ENCODE data around the gene SPARC. TPM values are rescaled to one million over a fixed set of nuclear protein-coding genes. Genes with fewer than 3 reads are reported as not detected.

Gene SPARC
- total and polyA plus RNA-seq, 2 donors (not counting 1 experiment from before 2014, with no cell fraction given): 0.45 TPM; not detected in 1

DNA sequence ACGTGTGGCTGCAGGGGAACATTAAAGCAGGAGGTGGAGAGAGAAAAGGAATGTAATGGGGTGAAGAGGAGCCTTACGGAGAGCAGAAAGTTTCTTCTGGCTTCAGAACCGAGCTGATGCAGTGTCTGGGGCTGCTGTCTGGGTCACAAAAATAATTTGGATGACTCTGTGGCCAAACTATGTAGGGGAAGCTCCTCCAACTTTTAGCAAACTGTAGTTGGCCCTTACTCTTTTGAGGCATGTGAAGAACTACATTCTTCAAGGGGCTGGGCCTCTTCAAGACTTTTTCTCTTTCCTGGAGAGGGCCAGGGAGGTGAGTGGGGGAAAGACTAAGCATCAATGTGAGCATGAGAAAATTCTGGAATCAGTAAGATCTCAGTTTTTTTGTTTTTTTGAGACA is 31.9 kb upstream of the SPARC start:
- Mint-ChIP-seq H3K27ac (no peak overlapping the region), H3K27me3 (peaks cover 3% of the 10 kb centered on the region), H3K4me1 (peaks cover 34% of the 10 kb centered on the region), H3K9me3 (ENCODE audit: insufficient read depth) (no peaks in the 10 kb centered on the region), H3K4me3 (no peak overlapping the region)
- Histone ChIP-seq H3K79me2 (ENCODE audit: control insufficient read depth, insufficient read depth, low read length) (no peaks in the 10 kb centered on the region), H3K4me3 (ENCODE audit: control extremely low read depth in 1 of 5, extremely low read depth in 1 of 5, insufficient read depth in 1 of 5, low read depth in 2 of 5, low read length in 4 of 5) (no peak overlapping the region), H3K4me2 (replicated peaks; ENCODE audit: low read depth, low read length, poor library complexity, severe bottlenecking) (no peak overlapping the region), H4K20me1 (ENCODE audit: control insufficient read depth, insufficient read depth, low read length, poor library complexity, severe bottlenecking) (no peaks in the 10 kb centered on the region), H3K27ac (ENCODE audit: low read length in 2 of 2) (no peak overlapping the region), H2AFZ (ENCODE audit: insufficient read depth, low read depth, low read length, poor library complexity, severe bottlenecking) (no peak overlapping the region), H3K9ac (ENCODE audit: low read length) (no peak overlapping the region), H3K36me3 (replicated peaks in 1 of 2; ENCODE audit: control extremely low read depth in 1 of 2, control insufficient read depth in 1 of 2, extremely low read depth in 1 of 2, insufficient read depth in 2 of 2, low read length in 1 of 2) (no peaks in the 10 kb centered on the region), H3K4me1 (ENCODE audit: control insufficient read depth in 2 of 2, insufficient read depth in 2 of 2, low read length in 2 of 2) (peaks cover 27% of the 10 kb centered on the region in 2 donors), H3K27me3 (replicated peaks in 1 of 4; ENCODE audit: control extremely low read depth in 1 of 4, control insufficient read depth in 3 of 4, insufficient read depth in 4 of 4, low read length in 3 of 4) (no peaks in the 10 kb centered on the region), H3K9me3 (ENCODE audit: control extremely low read depth in 1 of 3, control insufficient read depth in 2 of 3, insufficient read depth in 1 of 3, low read length in 2 of 3) (no peaks in the 10 kb centered on the region)
- ChIA-PET CTCF (interaction anchor here (4.4 kb wide), 1 partner anchor 21 kb away, joined by 29 read pairs; no protein-coding TSS in a partner anchor), POLR2A (no interaction called here)
- TF ChIP-seq, protein P1, sequence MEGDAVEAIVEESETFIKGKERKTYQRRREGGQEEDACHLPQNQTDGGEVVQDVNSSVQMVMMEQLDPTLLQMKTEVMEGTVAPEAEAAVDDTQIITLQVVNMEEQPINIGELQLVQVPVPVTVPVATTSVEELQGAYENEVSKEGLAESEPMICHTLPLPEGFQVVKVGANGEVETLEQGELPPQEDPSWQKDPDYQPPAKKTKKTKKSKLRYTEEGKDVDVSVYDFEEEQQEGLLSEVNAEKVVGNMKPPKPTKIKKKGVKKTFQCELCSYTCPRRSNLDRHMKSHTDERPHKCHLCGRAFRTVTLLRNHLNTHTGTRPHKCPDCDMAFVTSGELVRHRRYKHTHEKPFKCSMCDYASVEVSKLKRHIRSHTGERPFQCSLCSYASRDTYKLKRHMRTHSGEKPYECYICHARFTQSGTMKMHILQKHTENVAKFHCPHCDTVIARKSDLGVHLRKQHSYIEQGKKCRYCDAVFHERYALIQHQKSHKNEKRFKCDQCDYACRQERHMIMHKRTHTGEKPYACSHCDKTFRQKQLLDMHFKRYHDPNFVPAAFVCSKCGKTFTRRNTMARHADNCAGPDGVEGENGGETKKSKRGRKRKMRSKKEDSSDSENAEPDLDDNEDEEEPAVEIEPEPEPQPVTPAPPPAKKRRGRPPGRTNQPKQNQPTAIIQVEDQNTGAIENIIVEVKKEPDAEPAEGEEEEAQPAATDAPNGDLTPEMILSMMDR (IDR thresholded peaks at IDR 0.05): no peak
- TF ChIP-seq EZH2 (IDR thresholded peaks at IDR 0.05; ENCODE audit: borderline replicate concordance, insufficient read depth, low read depth, low read length, poor library complexity, severe bottlenecking): no peak
- WGBS (ENCODE audit: insufficient coverage): 89% methylated on average over 2 of the region's 3 CpGs
- intact Hi-C loops (cut with micrococcal nuclease): no loop called here
- ATAC-seq (ENCODE audit: low read depth): no peak
- no peak for DNase-seq

DNA sequence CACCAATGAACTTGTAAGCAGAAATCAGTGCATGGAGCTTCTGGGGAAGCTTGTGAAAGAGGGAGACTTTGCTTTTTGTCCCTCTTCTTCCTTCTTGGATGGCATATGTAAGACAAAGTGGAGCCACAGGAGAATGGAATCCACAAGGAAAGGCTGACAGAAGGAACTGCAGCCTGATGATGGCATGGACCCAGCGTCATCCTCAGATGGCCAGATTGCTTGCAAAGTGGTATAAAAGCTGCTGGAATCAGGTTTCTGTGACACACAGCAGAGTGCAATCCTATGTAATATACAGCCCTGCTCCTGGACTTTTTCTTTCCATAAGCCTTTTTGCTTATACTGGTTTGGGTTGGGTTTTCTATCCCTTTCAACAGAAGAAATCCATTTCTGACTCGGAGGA is 31.4 kb upstream of the SPARC start:
- Histone ChIP-seq H2AFZ (ENCODE audit: insufficient read depth, low read depth, low read length, poor library complexity, severe bottlenecking) (no peak overlapping the region), H3K4me2 (replicated peaks; ENCODE audit: low read depth, low read length, poor library complexity, severe bottlenecking) (no peak overlapping the region), H4K20me1 (ENCODE audit: control insufficient read depth, insufficient read depth, low read length, poor library complexity, severe bottlenecking) (no peaks in the 10 kb centered on the region), H3K4me1 (ENCODE audit: control insufficient read depth in 2 of 2, insufficient read depth in 2 of 2, low read length in 2 of 2) (peaks cover 27% of the 10 kb centered on the region in 2 donors), H3K79me2 (ENCODE audit: control insufficient read depth, insufficient read depth, low read length) (no peaks in the 10 kb centered on the region), H3K4me3 (ENCODE audit: control extremely low read depth in 1 of 5, extremely low read depth in 1 of 5, insufficient read depth in 1 of 5, low read depth in 2 of 5, low read length in 4 of 5) (no peak overlapping the region), H3K27me3 (replicated peaks in 1 of 4; ENCODE audit: control extremely low read depth in 1 of 4, control insufficient read depth in 3 of 4, insufficient read depth in 4 of 4, low read length in 3 of 4) (no peaks in the 10 kb centered on the region), H3K9me3 (ENCODE audit: control extremely low read depth in 1 of 3, control insufficient read depth in 2 of 3, insufficient read depth in 1 of 3, low read length in 2 of 3) (no peaks in the 10 kb centered on the region), H3K9ac (ENCODE audit: low read length) (no peak overlapping the region), H3K27ac (ENCODE audit: low read length in 2 of 2) (no peak overlapping the region), H3K36me3 (replicated peaks in 1 of 2; ENCODE audit: control extremely low read depth in 1 of 2, control insufficient read depth in 1 of 2, extremely low read depth in 1 of 2, insufficient read depth in 2 of 2, low read length in 1 of 2) (no peaks in the 10 kb centered on the region)
- Mint-ChIP-seq H3K27ac (no peak overlapping the region), H3K27me3 (peaks cover 3% of the 10 kb centered on the region), H3K4me1 (peaks cover 33% of the 10 kb centered on the region), H3K4me3 (no peak overlapping the region), H3K9me3 (ENCODE audit: insufficient read depth) (no peaks in the 10 kb centered on the region)
- ChIA-PET CTCF (interaction anchor here (4.4 kb wide), 1 partner anchor 22 kb away, joined by 29 read pairs; no protein-coding TSS in a partner anchor), POLR2A (no interaction called here)
- intact Hi-C loops (cut with micrococcal nuclease): no loop called here
- WGBS (ENCODE audit: insufficient coverage): 100% methylated on average over 1 of the region's 2 CpGs
- TF ChIP-seq EZH2 (IDR thresholded peaks at IDR 0.05; ENCODE audit: borderline replicate concordance, insufficient read depth, low read depth, low read length, poor library complexity, severe bottlenecking): no peak
- TF ChIP-seq, protein P1 (IDR thresholded peaks at IDR 0.05): no peak
- DNase-seq (no peak), ATAC-seq (ENCODE audit: low read depth) (no peak)

Measured in B cell (primary cell).